Mesothelial cell of epicardium (in vitro differentiated cells): Measurements from ENCODE around the gene CYP26A1. TPM values are rescaled to one million over a fixed set of nuclear protein-coding genes. Genes with fewer than 3 reads are reported as not detected.

ENCODE experiments used
- DNase-seq, 2 experiments: peaks; one replicate each; pipeline ENCODE4 v3.0.0; 2021; ENCODE audit warnings: low spot score in 2 of 2; ENCODE audit not compliant: unreplicated experiment in 2 of 2
- H3K27ac Mint-ChIP-seq: 2 replicates; pipeline ENCODE4 v1.8.0; 2021; ENCODE audit warnings: mixed read lengths
- H3K27me3 Mint-ChIP-seq: 2 replicates; pipeline ENCODE4 v1.8.0; 2021; ENCODE audit warnings: low read depth, mixed read lengths
- H3K36me3 Mint-ChIP-seq: 2 replicates; pipeline ENCODE4 v1.8.0; 2021; ENCODE audit warnings: mixed read lengths
- H3K4me1 Mint-ChIP-seq: 2 replicates; pipeline ENCODE4 v1.8.0; 2021; ENCODE audit warnings: mixed read lengths
- H3K4me3 Mint-ChIP-seq: 2 replicates; pipeline ENCODE4 v1.8.0; 2021; ENCODE audit warnings: mild to moderate bottlenecking, moderate library complexity, mixed read lengths
- H3K9me3 Mint-ChIP-seq: 2 replicates; pipeline ENCODE4 v1.8.0; 2021; ENCODE audit warnings: mixed read lengths
- CTCF ChIP-seq: fragments of 200-600 bp; sonication (generic); IDR thresholded peaks from one replicate; pipeline ENCODE4 v1.5.0; 2021; ENCODE audit warnings: antibody characterized with exemption; ENCODE audit not compliant: unreplicated experiment
- total RNA-seq: library from RNA; stranded (reverse); gene quantifications from 3 replicates; pipeline ENCODE4 v1.2.1, GENCODE V29; 2021

CYP26A1 gene
- total RNA-seq, 1 donor from 2014 or later, result 76.0 TPM

DNA sequence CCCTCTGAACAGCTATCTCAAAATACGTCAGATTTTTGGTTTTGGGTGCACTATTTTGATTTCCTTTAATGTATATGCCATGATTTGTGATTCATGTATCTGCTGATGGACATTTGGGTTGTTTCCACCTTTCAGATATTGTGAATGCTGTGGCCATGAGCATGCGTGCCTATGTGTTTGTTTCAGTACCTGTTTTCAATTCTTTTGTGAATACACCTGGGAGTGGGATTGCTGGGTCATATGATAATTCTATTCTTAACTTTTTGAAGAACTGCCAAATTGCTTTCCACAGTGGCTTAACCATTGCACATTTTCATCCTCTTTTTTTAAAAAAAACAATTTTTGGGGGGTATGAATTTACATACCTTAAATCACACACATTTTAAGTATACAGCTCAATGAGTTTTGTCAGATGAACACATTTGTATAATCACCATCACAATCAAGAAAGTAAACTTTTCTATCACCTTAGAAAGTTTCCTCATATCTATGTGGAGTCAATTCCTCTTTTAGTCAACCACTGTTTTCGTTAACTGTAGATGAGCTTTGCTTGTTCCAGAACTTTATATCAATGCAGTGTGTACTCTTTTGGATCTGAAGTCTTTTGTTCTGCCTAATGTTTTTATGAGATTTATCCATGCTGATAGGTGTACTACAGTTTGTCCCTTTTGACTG is 36.9 kb downstream of the CYP26A1 start:
- TF ChIP-seq CTCF, result no peak
- DNase-seq, result no peak
- Mint-ChIP-seq H3K9me3 (peaks cover 17% of the 10 kb centered on the region), H3K36me3 (peaks cover 5% of the 10 kb centered on the region), H3K4me1 (no peaks in the 10 kb centered on the region), H3K4me3 (no peak overlapping the region), H3K27ac (no peak overlapping the region), H3K27me3 (no peaks in the 10 kb centered on the region)

GRCh38 chr10:93113042-93113441 is 39.3 kb downstream of the CYP26A1 start:
- H3K4me1 Mint-ChIP-seq, result no peaks in the 10 kb centered on the region
- no peak overlapping the region for H3K27ac Mint-ChIP-seq
- DNase-seq, result no peak
- peaks cover 2% of the 10 kb centered on the region for H3K36me3 Mint-ChIP-seq
- H3K9me3 Mint-ChIP-seq, result peaks cover 12% of the 10 kb centered on the region
- no peak for TF ChIP-seq CTCF
- H3K4me3 Mint-ChIP-seq, result no peak overlapping the region
- no peaks in the 10 kb centered on the region for H3K27me3 Mint-ChIP-seq

GRCh38 chr10:93115661-93116383 is 42.1 kb downstream of the CYP26A1 start:
- TF ChIP-seq CTCF, result no peak
- Mint-ChIP-seq H3K27me3 (peaks cover 1% of the 10 kb centered on the region), H3K9me3 (peaks cover 4% of the 10 kb centered on the region), H3K36me3 (no peaks in the 10 kb centered on the region), H3K4me1 (no peaks in the 10 kb centered on the region), H3K27ac (no peak overlapping the region), H3K4me3 (no peak overlapping the region)
- DNase-seq, result peak in 1 of 2 experiments; percentile 57

DNA sequence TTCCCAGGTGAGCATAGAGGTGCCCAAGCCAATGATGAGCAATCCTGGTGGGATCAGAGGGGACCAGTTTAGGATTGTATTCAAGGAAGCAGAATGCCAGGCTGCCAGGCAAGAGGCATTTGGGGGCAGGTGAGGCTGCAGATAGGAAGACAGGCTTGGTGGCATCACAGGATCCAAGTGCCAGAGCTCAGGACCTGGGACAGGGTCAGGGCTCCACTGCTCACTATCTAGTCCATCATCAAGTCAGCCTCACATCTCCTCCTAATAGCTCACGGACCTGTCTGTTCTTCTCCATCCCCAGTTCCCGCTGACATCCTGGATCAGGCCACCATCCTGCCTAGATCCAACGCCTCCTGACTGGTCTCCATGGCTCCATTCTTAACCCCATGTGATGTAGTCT is 47.6 kb downstream of the CYP26A1 start:
- Mint-ChIP-seq H3K27me3 (peaks cover 5% of the 10 kb centered on the region), H3K9me3 (peaks cover 11% of the 10 kb centered on the region), H3K4me3 (no peak overlapping the region), H3K36me3 (peaks cover 4% of the 10 kb centered on the region), H3K27ac (no peak overlapping the region), H3K4me1 (no peaks in the 10 kb centered on the region)
- no peak for DNase-seq
- no peak for TF ChIP-seq CTCF

DNA sequence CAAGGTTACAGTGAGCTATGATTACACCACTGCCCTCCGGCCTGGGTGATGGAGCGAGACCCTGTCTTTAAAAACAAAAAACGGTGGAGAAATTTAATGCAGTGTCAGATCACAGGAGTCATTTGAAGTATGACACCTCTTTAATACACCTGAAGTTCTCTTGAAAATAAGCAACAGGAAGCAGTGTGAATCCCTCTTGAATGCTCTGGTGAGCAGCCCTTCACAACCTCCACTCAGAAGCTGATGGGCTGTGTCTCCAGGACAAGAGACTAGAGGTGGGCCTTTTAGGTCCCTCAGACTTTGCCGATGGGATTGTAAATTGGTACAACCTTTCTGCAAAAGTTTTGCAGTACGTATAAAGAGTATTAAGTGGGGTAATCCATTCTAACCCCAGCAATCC is 50.1 kb downstream of the CYP26A1 start:
- H3K4me1 Mint-ChIP-seq, result peaks cover under 1% of the 10 kb centered on the region
- no peak overlapping the region for H3K27ac Mint-ChIP-seq
- no peak for DNase-seq
- H3K27me3 Mint-ChIP-seq, result peaks cover 5% of the 10 kb centered on the region
- peaks cover 6% of the 10 kb centered on the region for H3K36me3 Mint-ChIP-seq
- H3K9me3 Mint-ChIP-seq, result peaks cover 17% of the 10 kb centered on the region
- no peak overlapping the region for H3K4me3 Mint-ChIP-seq
- TF ChIP-seq CTCF, result no peak
